K562 (cell line): ENCODE measurements around the gene ST14. TPM values are rescaled to one million over a fixed set of nuclear protein-coding genes. Genes with fewer than 3 reads are reported as not detected.

ENCODE experiments used
- ATAC-seq: fragments of 200-7000 bp; cut with Tn5 transposase; 3 replicates; pipeline ENCODE4 v1.9.1; 2020; ENCODE audit warnings: moderate library complexity
- BruUV-seq: library from RNA; stranded (reverse); fragments of 400-500 nt; replicated peaks from 2 replicates; lab custom pipeline; 2021; lab: Mats Ljungman, UMichigan
- CTCF ChIA-PET: fragments of 300-600 bp; formaldehyde crosslinking; extraction: SDS; loops from one replicate; lab custom pipeline; 2021; ENCODE audit warnings: low intra/inter-chr PET ratio; lab: Yijun Ruan, JAX
- POLR2A ChIA-PET: fragments of 300-600, 350-650 bp; sonication (Branson Sonifier 250); formaldehyde crosslinking; extraction: SDS; loops from one replicate; lab custom pipeline; 2021; ENCODE audit warnings: antibody characterized with exemption, inconsistent platforms; lab: Yijun Ruan, JAX
- DNase-seq, 4 experiments: peaks; one replicate each; pipeline versions ENCODE4 v3.0.0 to v3.0.0-alpha.2; 2011 to 2018; ENCODE audit warnings: low spot score in 3 of 4, mixed read lengths in 3 of 4; ENCODE audit errors: extremely low read depth in 1 of 4
- FAIRE-seq: peaks from 2 replicates; lab custom pipeline; 2011; peaks lifted over from hg19 to GRCh38; lab: Jason Lieb, UNC
- H2AFZ ChIP-seq: 2 replicates; pipeline ENCODE4 v1.6.0; 2011; ENCODE audit warnings: low read depth, low read length, control low read depth, inconsistent platforms
- H3K27ac ChIP-seq: fragments of 200-600 bp; 3 replicates; pipeline ENCODE4 v1.8.0; 2011; ENCODE audit warnings: low read depth, mild to moderate bottlenecking, control low read depth, inconsistent platforms, low read length, moderate library complexity, mixed read lengths; ENCODE audit errors: extremely low read depth
- H3K27me3 ChIP-seq, 2 experiments: fragments of 300-600 bp in 1 of 2; 2 replicates in 1 of 2; 3 replicates in 1 of 2; pipeline versions ENCODE4 v1.6.0 to v1.8.0; 2011; ENCODE audit warnings: inconsistent platforms in 2 of 2, low read length in 2 of 2, mild to moderate bottlenecking in 1 of 2, mixed read lengths in 1 of 2, moderate library complexity in 1 of 2; ENCODE audit not compliant: control insufficient read depth in 2 of 2, insufficient read depth in 2 of 2
- H3K36me3 ChIP-seq: fragments of 300-600 bp; 3 replicates; pipeline ENCODE4 v1.8.0; 2011; ENCODE audit warnings: mild to moderate bottlenecking, low read length, inconsistent platforms; ENCODE audit not compliant: control insufficient read depth, insufficient read depth
- H3K4me1 ChIP-seq, 2 experiments: fragments of 200-600 bp in 1 of 2; replicated peaks in 1 of 2; 2 replicates in 1 of 2; 3 replicates in 1 of 2; pipeline versions ENCODE4 v1.5.1 to v1.8.0; 2011; ENCODE audit warnings: inconsistent platforms in 2 of 2, low read length in 2 of 2, mild to moderate bottlenecking in 1 of 2, mixed read lengths in 1 of 2, moderate library complexity in 1 of 2; ENCODE audit not compliant: control insufficient read depth in 2 of 2, insufficient read depth in 2 of 2
- H3K4me2 ChIP-seq: 2 replicates; pipeline ENCODE4 v1.6.1; 2011; ENCODE audit warnings: low read length, control low read depth, inconsistent platforms, mixed read lengths; ENCODE audit not compliant: insufficient read depth
- H3K4me3 ChIP-seq: fragments of 200-600 bp; sonication (generic), shearing (Covaris generic); 2 replicates; pipeline ENCODE4 v1.5.1; 2016; ENCODE audit warnings: control low read depth, inconsistent platforms
- H3K79me2 ChIP-seq: fragments of 200-600 bp; 3 replicates; pipeline ENCODE4 v1.8.0; 2011; ENCODE audit warnings: low read length, inconsistent platforms; ENCODE audit not compliant: control insufficient read depth, insufficient read depth
- H3K9ac ChIP-seq, 2 experiments: 2 replicates each; pipeline versions ENCODE4 v1.6.0 to v1.6.1; 2011; ENCODE audit warnings: low read depth in 2 of 2, low read length in 2 of 2, control low read depth in 1 of 2, inconsistent platforms in 1 of 2, mild to moderate bottlenecking in 1 of 2, mixed read lengths in 1 of 2; ENCODE audit not compliant: insufficient read depth in 1 of 2
- H3K9me1 ChIP-seq: one replicate; pipeline ENCODE4 v1.6.0; 2011; ENCODE audit warnings: inconsistent platforms, mild to moderate bottlenecking, low read length, moderate library complexity; ENCODE audit not compliant: control insufficient read depth, insufficient read depth
- H3K9me3 ChIP-seq: replicated peaks from 2 replicates; pipeline ENCODE4 v1.5.1; 2011; ENCODE audit warnings: low read depth, low read length, inconsistent platforms; ENCODE audit not compliant: control insufficient read depth, insufficient read depth
- H4K20me1 ChIP-seq: replicated peaks from 2 replicates; pipeline ENCODE4 v1.6.1; 2011; ENCODE audit warnings: low read length, inconsistent platforms, mixed read lengths; ENCODE audit not compliant: control insufficient read depth, insufficient read depth
- BHLHE40 ChIP-seq: IDR thresholded peaks from 2 replicates; pipeline ENCODE4 v1.6.1; 2011; ENCODE audit warnings: low read length, improper control_type of control experiment
- JUND ChIP-seq, 2 experiments: IDR thresholded peaks; 2 replicates in 1 of 2; 3 replicates in 1 of 2; pipeline ENCODE4 v1.6.1; 2011; ENCODE audit warnings: borderline replicate concordance in 2 of 2, low read depth in 2 of 2, low read length in 2 of 2, improper control_type of control experiment in 1 of 2, missing biosample characterization in 1 of 2, missing genetic modification characterization in 1 of 2, missing genetic modification reagents in 1 of 2
- PHF8 ChIP-seq: fragments of 200-600 bp; sonication (generic); IDR thresholded peaks from 2 replicates; pipeline ENCODE4 v1.6.1; 2012; ENCODE audit warnings: mixed run types, mild to moderate bottlenecking, inconsistent platforms, low read length, moderate library complexity, borderline replicate concordance
- PRDM10 ChIP-seq: fragments of 450-650 bp; IDR thresholded peaks from 2 replicates; pipeline ENCODE4 v1.6.1; 2018; ENCODE audit not compliant: partially characterized antibody
- SMAD4 ChIP-seq: fragments of 250-450 bp; sonication (Bioruptor Pico); conservative IDR thresholded peaks from 2 replicates; pipeline ENCODE4 v1.8.0; 2021; ENCODE audit warnings: inconsistent platforms, mild to moderate bottlenecking, moderate library complexity
- TAF1 ChIP-seq: IDR thresholded peaks from 2 replicates; pipeline ENCODE4 v1.6.1; 2011; ENCODE audit warnings: mild to moderate bottlenecking, low read length, moderate library complexity; ENCODE audit not compliant: insufficient read depth, control insufficient read depth, severe bottlenecking; ENCODE audit errors: extremely low read depth
- XRCC3 ChIP-seq: fragments of 450-650 bp; IDR thresholded peaks from 2 replicates; pipeline ENCODE4 v1.6.1; 2017; ENCODE audit warnings: mild to moderate bottlenecking, moderate library complexity
- ZNF3 ChIP-seq: fragments of 250-450 bp; sonication (Bioruptor Pico); IDR thresholded peaks from 2 replicates; pipeline ENCODE4 v1.5.0; 2021; ENCODE audit warnings: mild to moderate bottlenecking, moderate library complexity
- ZNF449 ChIP-seq: fragments of 250-450 bp; sonication (Bioruptor Pico); IDR thresholded peaks from 2 replicates; pipeline ENCODE4 v1.8.0; 2022; ENCODE audit warnings: moderate library complexity, mild to moderate bottlenecking, inconsistent platforms
- WGBS: fragments of 100-300 bp; shearing (Covaris generic); methylation state at CpG from one replicate; pipeline ENCODE4 v1.1.6; 2016; ENCODE audit warnings: low coverage, mixed read lengths; ENCODE audit not compliant: insufficient coverage; ENCODE audit errors: missing lambda C conversion rate; 5-methylcytosine and 5-hydroxymethylcytosine counted together
- in situ Hi-C: fragments of 300-500 bp; cut with MboI; formaldehyde crosslinking; loops from 4 replicates; pipeline ENCODE4 v1.15.0; 2018; ENCODE audit warnings: inconsistent platforms, mixed read lengths
- intact Hi-C: fragments of 100-400 bp; cut with micrococcal nuclease; formaldehyde crosslinking; loops from 2 replicates; pipeline ENCODE4 v1.14.2; 2022
- polyA plus RNA-seq, 8 experiments: library from polyadenylated mRNA; depleted of rRNA in 4 of 8; stranded (reverse) in 5 of 8; unstranded in 3 of 8; fragments of >200 nt; fragmentation: Nextera tagmentation in 2 of 8; fragmentation: Illumina TruSeq in 1 of 8; extraction: Ambion mirVana in 2 of 8; extraction: Trizol in 1 of 8; gene quantifications; 2 replicates each; pipeline versions ENCODE4 v1.2.1 to v1.2.3, GENCODE V29; 2011 to 2014; ENCODE audit warnings: inconsistent platforms in 1 of 8, missing spikeins in 1 of 8
- total RNA-seq, 7 experiments: library from RNA; depleted of rRNA in 6 of 7; stranded (reverse); fragments of >200 nt in 6 of 7; fragmentation: Illumina TruSeq in 2 of 7; extraction: Trizol in 2 of 7; gene quantifications; 2 replicates each; pipeline versions ENCODE4 v1.2.1 to v1.2.3, GENCODE V29; 2011 to 2021; ENCODE audit warnings: low replicate concordance in 1 of 7
- TF ChIP-seq, protein P1 (sequence below), 2 experiments: IDR thresholded peaks; 2 replicates each; pipeline ENCODE4 v1.6.1; 2012; ENCODE audit warnings: improper control_type of control experiment in 2 of 2, low read depth in 2 of 2, low read length in 2 of 2, borderline replicate concordance in 1 of 2

ST14 gene
- total and polyA plus RNA-seq, 9 of the 15 experiments (the other 6 are each of a cell fraction or from before 2014, with no cell fraction given), result 0.08 to 0.20 TPM; not detected in 7

DNA sequence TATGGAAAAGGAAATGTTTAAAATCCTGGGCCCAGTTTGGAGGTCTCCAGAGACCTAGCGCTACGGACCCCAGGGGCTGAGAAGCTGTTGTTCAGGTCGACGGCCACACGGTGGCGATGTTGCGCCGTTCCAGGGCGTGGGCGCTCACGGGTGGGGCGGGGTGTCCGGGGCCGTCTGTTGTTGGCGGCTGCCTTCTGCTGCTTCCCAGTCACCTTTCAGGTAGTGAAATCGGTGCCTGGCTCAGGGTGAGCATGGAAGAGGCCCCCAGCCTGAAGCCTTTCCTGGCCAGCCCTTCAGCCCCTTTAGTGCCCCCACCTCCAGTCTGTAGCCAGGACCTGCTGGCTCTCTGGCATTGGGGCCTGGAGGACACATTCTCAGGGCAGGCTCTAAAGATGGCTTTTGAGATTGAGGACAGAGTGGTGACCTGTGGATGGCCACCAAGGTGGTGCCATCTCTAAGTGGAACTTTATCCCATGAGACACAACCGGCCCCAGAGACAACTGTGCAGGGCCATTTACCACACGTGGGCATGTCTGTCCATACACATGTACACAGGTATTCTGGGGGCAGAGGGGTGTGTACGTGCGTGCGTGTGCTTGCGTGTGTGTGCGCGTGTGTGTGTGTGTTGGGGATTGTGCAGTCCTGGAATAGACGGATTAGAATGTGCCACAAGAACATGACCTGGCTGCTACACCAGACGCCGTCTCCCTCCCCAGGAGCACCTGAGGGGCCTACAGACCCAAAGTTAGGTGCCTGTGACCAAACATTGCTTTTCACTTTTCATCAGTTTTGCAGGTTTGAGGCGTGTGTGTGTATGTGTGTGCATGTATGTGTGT lies 53.8 kb downstream of the ST14 start (continued):
- TF ChIP-seq BHLHE40, result 0 out of 2 replicates have a peak, but pooled peaks have one; percentile 20
- 0 out of 2 replicates have a peak, but pooled peaks have one; percentile 19 for TF ChIP-seq JUND (IDR thresholded peaks at IDR 0.05; ENCODE audit: borderline replicate concordance, low read depth, low read length)
- no peak for TF ChIP-seq JUND (tag; IDR thresholded peaks at IDR 0.05; ENCODE audit: borderline replicate concordance, low read depth, low read length)
- TF ChIP-seq, all 486 proteins: peak for 19

DNA sequence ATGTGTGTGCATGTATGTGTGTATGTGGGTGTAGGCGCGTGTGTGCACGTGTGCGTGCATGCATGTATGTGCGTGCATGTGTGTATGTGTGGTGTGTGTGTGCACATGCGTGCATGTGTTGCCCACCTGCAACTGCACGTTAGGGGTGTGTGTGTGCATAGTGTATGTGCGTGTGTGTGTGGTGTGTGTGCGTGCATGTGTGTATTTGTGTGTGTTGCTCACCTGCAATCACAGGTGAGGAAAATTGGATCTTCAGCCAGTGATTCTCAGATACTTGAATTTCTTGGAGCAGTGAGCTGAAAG lies 54.3 kb downstream of the ST14 start:
- peaks cover 0 to 14% of the 10 kb centered on the region in 2 experiments; a peak in 1 of 5 replicates for H3K4me1 ChIP-seq
- no peaks in the 10 kb centered on the region for H3K36me3 ChIP-seq
- no peak overlapping the region for H3K4me2 ChIP-seq
- peaks cover 30 to 90% of the 10 kb centered on the region in 2 experiments; a peak in 4 of 5 replicates for H3K27me3 ChIP-seq
- H3K79me2 ChIP-seq, result no peaks in the 10 kb centered on the region
- H3K9me3 ChIP-seq, result no peaks in the 10 kb centered on the region
- FAIRE-seq, result no peak
- in situ Hi-C loops (loop anchor here (5.0 to 10.0 kb wide), 2 partner anchors 211 to 648 kb away; partner anchors contain the start of gene ADAMTS8), intact Hi-C loops (loop anchor here (1.0 to 2.0 kb wide), 3 partner anchors 157 to 649 kb away; no protein-coding TSS in a partner anchor)
- no peak for ATAC-seq
- H3K4me3 ChIP-seq, result no peak overlapping the region
- H3K27ac ChIP-seq, result no peak overlapping the region
- H3K9me1 ChIP-seq, result no peaks in the 10 kb centered on the region
- WGBS, result 43% methylated on average over 6 of the region's 9 CpGs
- CTCF ChIA-PET, result interaction anchor here (1.6 to 3.1 kb wide), 2 partner anchors 221 to 648 kb away, joined by 12 to 23 read pairs; no protein-coding TSS in a partner anchor
- no TSS peak for BruUV-seq
- H4K20me1 ChIP-seq, result peaks cover 11% of the 10 kb centered on the region; the same call in 1 of the 2 replicates
- no peak for DNase-seq
- POLR2A ChIA-PET, result no interaction called here
- no peak overlapping the region for H3K9ac ChIP-seq
- no peak overlapping the region for H2AFZ ChIP-seq
- no peak for TF ChIP-seq PHF8
- no peak for TF ChIP-seq TAF1
- no peak for TF ChIP-seq ZNF449 (CRISPR knock-in tag)
- TF ChIP-seq, protein P1, sequence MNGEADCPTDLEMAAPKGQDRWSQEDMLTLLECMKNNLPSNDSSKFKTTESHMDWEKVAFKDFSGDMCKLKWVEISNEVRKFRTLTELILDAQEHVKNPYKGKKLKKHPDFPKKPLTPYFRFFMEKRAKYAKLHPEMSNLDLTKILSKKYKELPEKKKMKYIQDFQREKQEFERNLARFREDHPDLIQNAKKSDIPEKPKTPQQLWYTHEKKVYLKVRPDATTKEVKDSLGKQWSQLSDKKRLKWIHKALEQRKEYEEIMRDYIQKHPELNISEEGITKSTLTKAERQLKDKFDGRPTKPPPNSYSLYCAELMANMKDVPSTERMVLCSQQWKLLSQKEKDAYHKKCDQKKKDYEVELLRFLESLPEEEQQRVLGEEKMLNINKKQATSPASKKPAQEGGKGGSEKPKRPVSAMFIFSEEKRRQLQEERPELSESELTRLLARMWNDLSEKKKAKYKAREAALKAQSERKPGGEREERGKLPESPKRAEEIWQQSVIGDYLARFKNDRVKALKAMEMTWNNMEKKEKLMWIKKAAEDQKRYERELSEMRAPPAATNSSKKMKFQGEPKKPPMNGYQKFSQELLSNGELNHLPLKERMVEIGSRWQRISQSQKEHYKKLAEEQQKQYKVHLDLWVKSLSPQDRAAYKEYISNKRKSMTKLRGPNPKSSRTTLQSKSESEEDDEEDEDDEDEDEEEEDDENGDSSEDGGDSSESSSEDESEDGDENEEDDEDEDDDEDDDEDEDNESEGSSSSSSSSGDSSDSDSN (IDR thresholded peaks at IDR 0.05; ENCODE audit: borderline replicate concordance in 1 of 2, low read depth in 2 of 2, low read length in 2 of 2), result no peak
- TF ChIP-seq XRCC3, result no peak
- no peak for TF ChIP-seq PRDM10
- TF ChIP-seq ZNF3 (CRISPR knock-in tag), result no peak
- TF ChIP-seq SMAD4, result no peak
